HG03378 (cell line): ENCODE data around the gene CYB5RL.
"Not testable (repeated sequence)": the region's sequence is repeated elsewhere in the genome, so short reads cannot be mapped to it uniquely, and the experiment has no call there.

ENCODE experiments used
- ATAC-seq: cut with Tn5 transposase; IDR thresholded peaks from one replicate; pipeline ENCODE4 v1.9.1; 2021; ENCODE audit warnings: mild to moderate bottlenecking, moderate library complexity; ENCODE audit not compliant: unreplicated experiment

The CYB5RL gene

DNA sequence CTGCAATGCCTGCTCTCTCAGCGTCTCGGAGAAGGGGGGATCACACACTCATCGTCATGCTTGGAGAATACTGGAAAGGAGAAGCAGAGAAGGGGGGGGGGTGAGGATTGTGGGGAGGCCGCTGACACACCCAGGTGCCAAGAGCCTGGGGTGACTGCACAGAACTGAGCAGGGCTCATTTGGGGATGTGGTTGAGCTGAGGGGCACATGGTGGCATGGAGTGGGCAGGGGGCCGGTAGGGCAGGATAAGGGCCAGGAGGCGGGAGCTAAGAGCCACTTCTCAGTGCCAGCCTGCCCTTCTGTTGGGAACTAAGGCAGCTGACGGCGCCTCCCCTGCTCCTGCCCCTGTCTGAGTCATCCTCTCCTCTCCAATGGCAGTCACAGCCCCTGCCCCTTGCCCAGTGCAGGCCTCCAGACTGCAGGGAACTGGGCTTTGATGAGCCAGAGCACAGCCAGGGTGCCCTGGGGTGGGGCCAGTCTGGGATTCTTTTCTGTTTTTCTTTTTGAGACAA lies 27.3 kb upstream of the CYB5RL start:
- ATAC-seq, result no peak

DNA sequence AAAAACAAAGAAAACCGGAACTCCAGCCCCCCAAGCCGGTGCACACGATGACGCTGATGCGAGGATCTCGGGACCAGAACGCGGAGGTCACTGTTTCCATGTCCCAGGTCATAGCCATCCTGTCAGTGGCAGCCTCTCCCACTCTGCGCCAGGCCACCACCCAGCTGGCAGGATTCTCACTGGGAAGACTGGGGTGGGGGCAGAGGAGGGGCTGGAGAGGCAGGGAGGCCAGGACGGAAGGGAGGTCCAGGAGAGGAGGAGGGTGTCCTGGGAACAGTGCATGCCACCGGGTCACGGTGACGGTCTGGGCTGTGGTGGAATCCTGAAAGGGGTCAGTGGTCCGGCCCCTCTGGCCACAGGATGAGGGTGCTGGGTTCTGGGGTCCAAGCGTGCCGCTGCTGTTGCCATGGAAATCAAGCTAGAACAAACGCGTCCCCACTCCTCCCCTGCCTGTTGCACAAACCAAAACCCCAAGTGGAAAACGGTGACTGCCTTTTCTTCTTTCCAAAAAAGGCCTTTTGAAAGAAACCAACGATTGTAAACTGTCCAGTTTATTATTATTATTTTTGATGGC lies 26.2 kb upstream of the CYB5RL start:
- ATAC-seq, result no peak

DNA sequence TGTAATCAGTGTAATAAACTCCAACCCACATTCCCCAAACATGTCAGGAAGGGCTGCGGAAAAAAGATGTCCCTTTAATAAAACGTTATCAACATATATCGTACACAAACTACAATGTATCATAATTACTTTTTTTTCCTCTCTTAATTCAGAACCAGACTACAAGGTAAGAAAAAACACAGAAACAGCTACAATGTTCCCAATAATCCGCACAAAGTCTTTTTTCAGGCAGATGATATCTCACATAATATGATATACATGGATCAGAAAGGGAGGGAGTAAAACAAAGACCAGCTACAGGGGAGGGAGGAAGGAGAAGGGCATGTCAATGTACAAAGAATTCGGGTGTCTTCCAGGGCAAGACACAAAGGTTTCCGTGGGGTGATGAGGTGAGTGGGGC lies 25.5 kb upstream of the CYB5RL start:
- ATAC-seq, result no peak

DNA sequence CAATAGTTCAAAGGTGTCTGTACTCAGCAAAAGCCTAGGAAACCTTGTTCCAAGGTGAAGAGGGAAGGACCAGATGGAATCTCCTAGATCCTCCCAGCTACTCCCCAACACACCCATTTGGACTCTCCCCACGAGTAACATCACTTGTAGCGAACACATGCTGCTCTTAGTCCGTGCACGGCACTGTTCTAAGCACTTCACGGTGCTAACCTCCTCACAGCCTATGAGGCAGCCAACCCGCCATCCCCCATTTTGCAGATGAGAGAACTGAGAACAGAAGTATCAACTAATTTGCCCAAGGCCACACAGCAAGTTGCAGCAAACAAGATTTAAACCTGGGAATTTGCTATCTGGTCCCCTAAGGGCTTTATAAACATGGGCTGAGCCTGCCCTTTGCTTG lies 24.4 kb upstream of the CYB5RL start:
- ATAC-seq, result no peak

DNA sequence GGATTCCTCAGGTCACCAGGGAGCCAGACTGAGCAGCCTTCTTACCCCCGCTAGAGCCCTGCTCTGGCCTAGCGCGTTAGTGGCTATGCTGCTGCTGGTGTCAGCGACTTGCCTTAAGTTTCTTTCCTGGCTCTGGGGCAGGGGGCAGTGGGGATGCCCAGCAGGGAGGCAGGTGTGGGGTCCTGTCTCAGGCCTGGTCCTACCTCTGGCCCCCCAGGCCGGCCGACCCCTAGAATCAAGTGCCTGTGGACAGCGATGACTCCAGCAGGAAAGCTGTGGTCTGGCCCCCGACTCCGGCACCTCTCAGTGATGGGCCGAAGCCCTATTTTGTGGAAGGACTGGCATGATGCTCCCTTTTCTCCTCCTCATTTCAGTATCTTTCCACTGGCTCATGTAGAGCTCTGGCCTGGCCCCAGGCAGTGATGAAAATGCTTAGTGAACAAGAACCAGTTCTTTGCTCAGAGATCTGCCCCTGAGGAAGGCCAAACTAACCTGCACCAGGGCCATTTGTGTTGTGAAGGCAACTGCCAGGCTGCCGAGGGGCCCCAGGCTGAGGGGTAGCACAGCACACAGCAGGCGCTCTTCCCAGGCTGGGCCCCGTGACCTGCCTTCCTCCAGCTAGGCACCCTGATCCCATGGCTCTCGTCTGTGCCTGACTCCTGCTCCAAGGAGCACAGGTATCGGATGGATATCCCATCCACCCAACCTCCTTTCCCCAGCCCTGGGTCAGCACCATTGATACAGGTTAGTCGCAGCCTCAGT lies 23.8 kb upstream of the CYB5RL start:
- no peak for ATAC-seq

DNA sequence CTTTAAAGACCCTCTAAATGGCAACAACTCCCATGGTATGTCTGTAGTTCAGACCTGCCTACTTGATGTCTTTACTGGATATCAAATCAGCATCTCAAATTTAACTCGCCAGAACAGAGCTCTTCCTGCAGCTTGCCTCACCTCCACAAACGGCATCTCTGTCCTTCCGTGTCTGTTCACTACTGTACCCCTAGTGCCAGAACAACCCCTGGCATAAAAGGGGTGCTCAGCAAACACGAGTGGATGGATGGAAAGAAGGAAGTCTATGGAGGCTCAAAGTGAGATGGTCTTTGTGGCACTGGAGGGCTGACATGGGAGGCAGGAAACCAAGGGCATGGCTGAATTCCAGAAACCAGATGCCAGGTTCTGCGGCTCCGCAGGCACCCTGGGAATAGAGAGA lies 22.9 kb upstream of the CYB5RL start:
- no peak for ATAC-seq

DNA sequence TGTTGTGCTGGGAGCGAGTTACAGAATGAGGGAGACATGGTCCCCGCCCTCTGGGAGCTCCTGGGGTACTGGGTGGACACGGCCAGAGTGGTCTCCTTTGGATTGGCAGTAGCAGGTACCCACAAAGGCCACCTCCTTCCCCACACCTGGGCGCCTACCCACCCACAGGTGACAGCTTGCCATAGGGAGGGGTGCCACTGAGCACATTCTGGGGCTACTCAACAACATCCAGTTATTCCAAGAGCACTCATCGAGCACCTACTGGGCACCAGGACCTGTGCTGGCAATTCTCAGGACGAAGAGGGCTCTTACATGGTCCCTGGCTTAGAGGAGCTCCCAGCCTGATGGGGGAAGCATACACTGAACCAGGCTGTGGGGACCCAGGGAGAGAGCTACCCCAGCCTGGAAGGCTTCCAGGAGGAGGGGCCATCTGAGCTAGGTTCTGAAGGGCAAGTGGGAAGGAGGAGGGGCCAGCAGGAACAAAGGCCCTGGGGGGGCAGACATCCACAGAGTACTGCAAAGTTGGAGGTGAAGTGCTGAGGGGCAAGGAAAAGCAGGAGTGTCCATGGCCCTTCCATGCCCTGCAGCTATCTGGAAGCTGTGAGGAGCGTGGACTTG lies 22.1 kb upstream of the CYB5RL start:
- ATAC-seq, result no peak

DNA sequence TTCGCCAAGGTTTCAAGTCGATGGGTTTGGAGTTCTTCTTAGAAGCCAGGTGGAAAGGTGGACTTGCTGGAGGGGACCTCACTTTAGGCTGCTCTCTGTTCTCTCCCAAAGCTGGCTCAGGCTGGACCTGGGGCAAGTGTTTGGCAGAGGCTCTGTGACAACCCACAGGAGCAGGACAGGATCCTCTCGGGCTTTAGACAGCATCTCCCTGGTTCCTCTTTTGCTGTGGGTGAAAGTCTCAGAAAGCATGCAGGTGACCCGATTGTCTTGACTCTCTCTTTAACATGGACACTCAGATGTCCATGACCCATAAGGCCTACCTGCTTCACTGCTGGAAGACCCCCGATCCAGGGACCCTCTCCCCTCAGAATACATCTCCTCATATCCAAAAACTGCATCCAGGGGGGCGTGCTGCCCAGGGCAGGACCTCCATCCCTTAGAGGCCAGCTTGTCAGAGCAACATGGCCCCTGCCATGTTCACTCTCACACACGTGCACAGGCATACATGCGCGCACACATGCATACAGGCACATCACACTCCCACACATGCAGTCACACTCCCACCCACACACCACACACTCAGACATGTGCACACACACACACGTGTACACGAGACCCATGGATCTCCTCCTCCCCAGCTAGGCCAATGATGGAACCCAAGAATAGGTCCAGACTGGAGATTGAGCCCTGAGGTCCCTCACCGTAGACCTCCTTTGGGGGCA lies 21.4 kb upstream of the CYB5RL start:
- no peak for ATAC-seq

DNA sequence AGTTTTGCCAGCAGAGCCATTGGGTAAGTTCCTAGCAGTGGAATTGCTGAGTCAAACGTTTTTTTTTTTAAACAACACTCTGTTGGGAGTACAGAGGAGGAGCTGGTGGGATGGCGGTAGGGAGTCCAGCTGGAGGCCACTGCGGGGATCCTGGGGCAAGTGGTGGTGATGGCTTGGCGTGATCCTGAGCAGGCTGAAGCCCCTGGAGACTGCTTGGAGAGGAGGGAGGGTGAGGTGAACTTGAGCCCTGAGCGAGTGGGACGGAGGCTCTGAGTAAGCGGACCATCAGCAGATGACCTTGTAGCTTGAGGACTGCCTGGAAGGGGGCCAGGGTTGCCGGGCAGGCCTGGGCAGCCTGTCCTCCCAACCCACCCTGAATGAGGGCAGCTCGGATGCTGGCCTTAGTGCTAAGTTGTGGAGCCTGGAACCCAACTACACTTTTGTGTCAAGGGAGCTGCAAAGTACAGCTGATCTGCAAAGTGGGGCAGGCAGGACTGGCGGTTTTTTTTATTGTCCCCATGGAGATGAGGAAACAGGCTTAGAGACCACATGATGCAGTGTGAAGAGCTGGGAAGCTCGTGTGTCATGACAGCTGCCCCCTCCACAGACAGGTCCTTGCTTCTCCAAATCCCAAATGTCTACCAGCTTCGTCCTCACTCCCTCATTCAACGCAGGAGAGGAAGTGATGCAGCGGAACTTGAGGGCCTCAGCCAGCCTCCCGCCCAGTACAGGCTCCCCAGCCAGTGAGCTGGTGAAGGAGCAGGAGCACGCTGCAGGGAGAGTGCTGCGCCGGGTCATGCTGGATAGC lies 20.4 kb upstream of the CYB5RL start:
- ATAC-seq, result no peak

DNA sequence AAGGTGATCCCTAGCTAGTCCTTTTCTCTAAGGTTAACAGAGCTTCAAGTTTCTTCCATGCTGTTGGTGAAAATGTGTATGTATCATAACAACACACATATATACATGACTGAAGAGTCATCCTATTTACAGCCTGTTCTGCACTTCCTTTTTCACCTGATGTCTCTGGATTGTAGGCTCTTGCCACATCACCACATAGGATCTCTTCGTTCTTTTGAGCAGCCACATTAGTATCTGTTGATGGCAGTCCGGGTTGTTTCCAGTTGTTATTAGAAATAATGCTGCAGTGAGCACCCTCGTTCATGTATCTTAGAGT lies 19.8 kb upstream of the CYB5RL start:
- no peak for ATAC-seq

DNA sequence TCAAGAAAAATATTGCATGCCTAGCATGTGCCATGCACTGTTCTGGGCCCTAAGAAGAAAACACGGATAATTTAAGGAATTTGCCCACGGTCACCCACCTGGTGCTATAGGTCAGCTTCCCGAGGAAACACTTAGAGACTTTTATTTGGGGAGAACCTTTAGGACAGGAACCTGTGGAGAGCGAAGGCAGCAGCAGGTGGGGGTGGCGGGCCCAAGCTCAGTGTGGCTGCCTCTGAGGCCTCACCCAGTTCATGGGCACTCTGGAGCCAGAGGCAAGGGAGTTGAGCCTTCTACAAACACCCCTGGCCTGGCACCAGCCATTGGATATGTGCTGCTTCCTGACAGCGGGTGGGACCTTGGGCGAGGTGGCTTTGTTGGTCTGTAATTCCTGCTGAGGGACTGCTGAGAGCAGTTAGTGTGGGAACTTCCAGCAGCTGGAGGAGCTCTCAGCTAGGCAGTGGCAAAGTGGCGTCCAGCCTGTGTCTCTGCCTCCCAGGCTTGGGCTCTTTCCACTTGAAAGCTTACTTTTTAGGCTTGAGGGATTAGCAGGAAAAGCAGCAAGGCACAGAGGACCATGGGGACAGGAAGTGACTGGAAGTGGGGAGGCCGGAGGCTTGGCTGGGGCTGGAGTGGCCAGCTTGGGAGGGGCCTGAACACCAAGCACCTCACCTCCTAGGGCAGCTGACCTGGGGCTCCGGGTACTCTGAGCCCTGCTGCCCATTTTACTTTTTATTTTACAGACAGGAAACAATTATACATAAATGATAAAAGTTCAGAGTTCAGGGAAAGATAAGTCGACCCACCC lies 19.3 kb upstream of the CYB5RL start:
- ATAC-seq, result no peak

DNA sequence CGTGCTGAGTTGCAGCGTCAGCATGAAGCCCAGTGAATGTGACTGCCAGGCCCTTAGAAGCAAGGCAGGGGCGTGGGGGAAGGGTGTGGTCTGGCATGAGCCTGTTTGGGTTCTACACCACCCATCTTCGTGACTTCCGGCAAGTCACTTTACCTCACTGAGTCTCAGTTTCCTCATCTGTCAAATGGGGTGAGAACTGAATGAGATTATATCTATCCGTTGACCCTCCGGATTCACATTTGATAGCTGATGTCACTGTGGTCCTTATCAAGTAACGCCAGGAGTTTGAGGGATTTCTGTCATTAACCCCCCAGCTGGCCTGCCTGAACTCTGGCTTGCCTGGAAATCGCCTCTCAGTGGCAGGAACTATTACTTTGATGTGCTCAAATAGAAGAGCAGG lies 15.7 kb upstream of the CYB5RL start:
- no peak for ATAC-seq

DNA sequence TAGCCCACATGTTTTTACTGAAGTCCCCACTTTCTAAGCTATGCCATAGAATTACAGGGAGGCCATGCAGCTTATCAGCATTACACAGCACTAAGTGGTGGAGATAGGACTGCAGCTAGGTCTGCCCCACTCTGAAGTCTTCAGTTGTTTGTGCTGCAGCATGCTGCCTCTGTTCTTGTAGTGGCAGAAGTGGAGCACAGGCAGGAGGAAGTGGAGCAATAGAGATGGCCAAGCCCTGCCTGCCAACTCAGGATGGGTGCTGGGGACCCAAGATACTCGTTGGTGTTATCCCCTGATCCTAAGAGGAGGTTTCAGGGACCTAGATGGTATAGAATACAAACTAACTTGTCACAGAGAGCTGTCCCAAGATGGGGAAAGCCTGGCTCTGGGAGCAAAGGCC lies 13.0 kb upstream of the CYB5RL start:
- ATAC-seq, result no peak

DNA sequence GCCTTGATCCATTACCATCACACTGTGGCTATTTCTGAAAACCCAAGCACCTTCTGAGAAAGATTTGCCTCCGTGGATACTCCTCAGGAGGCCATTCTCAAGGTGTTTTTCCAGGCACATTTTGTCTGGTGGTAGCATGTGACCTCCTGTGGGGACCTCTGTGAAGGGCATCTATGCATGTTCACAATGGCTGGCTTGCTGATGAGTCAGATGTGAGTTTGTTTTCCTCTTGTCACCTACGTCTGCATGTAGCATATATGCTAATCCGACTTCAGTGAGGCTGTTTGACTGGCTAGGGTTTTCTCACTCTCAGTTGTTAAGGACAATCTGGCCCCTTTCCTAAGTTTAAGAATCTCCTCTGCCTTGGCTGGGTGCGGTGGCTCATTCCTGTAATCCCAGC lies 8.1 kb upstream of the CYB5RL start:
- ATAC-seq, result not testable (repeated sequence)

DNA sequence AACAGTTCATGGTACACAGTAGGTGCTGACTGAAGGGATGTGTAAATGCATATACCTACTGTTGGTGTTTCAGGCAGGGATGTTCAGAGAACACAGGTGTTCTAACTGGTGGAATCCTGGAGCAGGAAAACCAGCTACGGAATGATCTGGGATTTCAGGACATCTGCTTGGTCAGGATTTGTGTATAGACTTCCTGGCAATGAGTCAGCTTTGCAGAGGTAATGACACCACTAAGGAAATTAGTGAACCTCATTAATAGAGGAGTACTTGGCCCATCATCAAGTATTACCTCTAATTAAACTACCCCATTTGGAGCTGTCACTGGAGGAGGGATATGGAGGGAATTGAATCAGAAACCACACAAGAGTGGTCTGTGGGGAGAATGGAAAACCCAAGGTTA lies 7.5 kb upstream of the CYB5RL start:
- ATAC-seq, result no peak

DNA sequence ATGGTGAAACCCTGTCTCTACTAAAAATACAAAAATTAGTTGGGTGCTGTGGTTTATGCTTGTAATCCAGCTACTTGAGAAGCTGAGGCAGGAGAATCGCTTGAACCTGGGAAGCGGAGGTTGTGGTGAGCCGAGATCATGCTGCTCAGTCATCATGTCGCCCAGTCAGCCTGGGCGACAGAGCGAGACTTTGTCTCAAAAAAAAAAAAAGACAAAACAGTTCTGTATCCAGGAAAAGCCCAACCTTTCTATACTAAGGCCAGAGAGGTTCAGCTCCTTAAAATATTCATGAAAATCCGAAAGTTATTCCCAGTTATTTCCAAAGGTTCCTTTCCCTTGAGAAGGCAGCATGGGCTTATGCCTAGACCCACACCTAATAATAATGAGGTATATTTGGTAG lies 4.4 kb upstream of the CYB5RL start:
- ATAC-seq, result no peak

DNA sequence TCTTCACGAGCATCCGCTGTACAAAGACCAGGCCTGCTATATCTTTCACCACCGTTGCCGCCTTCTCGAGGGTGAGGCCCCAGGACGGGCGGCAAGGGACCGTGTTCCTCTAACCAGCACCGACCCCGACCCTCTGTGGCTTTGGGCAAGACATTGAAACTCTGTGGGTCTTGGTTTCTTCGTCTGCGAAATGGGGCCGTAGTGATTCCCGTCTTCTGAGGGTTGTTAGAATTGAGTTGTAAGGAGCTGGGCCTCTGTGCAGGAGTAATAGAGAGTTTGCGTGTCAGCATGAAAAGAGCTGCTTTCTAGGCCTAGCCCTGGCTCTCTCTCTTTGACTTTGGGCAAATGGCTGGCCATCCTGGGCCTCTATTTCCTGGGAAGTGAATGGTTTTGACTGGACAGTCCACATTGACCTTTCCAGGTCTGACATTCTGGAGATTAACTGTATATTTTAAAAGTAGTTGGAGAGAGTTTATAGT lies 728 bp upstream of the CYB5RL start:
- no peak for ATAC-seq

DNA sequence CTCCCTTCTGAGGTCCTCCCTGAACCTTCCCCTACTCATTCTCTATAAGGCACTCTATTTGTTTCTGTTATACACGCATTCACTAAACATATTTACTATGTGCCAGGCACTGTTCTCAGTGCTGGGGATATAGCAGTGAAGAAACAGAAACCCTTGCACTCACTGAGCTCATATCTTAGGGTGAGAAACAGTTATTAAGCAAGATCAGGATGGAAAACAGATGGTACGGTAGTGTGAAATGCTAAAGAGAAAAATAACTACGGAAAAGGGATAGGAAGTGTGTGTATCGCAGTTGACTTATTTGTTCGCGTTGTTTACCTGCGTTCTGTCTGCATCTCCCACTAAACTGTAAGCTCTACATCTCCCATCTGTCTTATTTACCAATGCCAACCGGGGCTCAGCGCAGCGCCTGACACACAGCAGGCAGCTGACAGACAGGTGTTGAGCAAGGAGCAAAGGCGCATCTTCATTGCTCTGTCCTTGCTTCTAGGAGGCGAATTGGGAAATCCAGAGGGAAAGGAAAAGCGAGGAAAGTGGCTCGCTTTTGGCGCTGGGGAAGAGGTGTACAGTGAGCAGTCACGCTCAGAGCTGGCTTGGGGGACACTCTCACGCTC lies 572 bp downstream of the CYB5RL start:
- ATAC-seq, result no peak

DNA sequence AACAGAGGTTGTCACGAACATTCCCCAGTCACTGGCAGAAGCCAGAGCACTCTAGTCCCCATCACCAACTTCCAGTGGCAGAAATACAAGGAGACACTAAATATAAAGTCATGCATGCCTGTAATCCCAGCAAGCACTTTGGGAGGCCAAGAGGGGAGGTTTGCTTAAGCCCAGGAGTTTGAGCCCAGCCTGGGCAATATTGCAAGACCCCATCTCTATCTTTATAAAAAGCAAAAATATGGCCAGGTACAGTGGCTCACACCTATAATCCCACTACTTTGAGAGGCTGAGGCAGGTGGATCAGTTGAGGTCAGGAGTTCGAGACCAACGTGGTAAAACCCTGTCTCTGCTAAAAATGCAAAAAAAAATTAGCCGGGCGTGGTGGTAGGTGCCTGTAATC lies 6.4 kb downstream of the CYB5RL start:
- no peak for ATAC-seq

DNA sequence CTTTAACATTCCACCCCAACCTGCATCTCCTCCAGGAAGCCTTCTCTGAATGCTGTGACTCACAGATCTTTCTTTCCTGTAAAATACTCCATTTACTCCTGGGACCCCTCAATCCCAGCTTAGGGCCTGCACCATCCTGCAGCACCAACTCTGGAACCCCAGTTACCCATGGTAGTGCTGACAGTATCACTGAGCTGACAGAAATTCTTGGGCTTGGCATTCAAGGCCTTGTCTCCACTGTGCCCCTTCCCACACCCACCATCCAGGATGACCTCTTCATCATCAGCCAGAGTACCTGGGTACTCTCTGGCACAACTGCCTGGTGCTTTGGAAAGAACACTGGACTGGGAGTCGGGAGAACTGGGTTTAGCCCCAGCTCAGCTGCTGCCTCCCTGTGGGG lies 8.3 kb downstream of the CYB5RL start:
- ATAC-seq, result no peak
